Measurements from ENCODE around the gene UBAP2L. TPM values are rescaled to one million over a fixed set of nuclear protein-coding genes. Genes with fewer than 3 reads are reported as not detected.

The UBAP2L gene
- total and polyA plus RNA-seq, 9 of the 15 experiments (the other 6 are each of a cell fraction or from before 2014, with no cell fraction given): 75.0 to 245 (median 119) TPM

DNA sequence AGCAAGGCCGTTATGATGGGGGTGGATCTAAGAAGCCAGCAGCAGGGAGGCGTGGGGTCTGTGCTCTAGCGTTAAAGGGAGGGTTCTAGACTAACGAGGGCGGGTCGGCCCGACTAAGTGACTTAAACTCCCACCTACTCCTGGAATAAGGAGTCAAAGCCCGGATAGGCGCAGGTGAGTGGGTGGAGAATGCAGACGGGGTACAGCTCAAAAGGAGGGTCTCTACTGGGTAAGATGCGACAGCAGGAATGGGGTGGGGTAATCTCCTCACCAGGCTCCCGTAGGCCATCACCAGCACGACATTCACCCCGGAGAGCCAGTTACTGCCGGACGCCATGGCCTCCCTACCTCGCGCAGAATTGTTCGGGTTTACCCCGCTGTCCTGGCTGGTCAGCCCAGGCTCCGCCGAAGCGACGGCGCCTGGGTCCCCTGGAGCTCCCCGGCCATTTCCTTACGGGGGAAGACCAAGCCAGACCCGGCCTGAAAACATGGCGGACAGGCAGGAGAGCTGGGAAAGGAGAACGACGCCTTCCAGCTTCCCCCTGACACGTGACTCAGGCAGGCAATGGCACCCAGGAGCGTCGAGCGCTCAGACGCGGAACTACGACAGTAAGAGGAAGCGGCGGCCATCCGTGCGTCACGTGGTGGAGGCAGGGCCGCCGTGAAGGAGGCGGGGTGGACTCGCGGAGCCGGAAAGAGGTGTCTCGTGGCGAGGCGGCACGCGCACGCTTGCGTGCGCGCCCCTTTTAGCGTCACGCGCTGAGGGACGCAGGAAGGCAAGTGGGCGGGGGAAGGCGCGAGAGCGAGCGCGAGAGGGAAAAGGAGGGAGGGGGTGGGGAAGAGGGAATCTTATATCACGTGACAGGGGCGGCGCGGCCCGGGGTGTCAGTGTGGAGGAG, at the start of gene UBAP2L (continued):
- TF ChIP-seq, protein P1, sequence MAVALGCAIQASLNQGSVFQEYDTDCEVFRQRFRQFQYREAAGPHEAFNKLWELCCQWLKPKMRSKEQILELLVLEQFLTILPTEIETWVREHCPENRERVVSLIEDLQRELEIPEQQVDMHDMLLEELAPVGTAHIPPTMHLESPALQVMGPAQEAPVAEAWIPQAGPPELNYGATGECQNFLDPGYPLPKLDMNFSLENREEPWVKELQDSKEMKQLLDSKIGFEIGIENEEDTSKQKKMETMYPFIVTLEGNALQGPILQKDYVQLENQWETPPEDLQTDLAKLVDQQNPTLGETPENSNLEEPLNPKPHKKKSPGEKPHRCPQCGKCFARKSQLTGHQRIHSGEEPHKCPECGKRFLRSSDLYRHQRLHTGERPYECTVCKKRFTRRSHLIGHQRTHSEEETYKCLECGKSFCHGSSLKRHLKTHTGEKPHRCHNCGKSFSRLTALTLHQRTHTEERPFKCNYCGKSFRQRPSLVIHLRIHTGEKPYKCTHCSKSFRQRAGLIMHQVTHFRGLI (CRISPR knock-in tag; IDR thresholded peaks at IDR 0.05): no peak
- peak; percentile 82; the same call in 1 of the 2 replicates for TF ChIP-seq SRSF3 (IDR thresholded peaks at IDR 0.05; ENCODE audit: insufficient read depth, low read length)
- TF ChIP-seq KAT8 (IDR thresholded peaks at IDR 0.05; ENCODE audit: low read depth): no peak
- TF ChIP-seq MED1 (CRISPR knock-in tag; IDR thresholded peaks at IDR 0.05; ENCODE audit: borderline replicate concordance): no peak
- TF ChIP-seq ZNF354B (CRISPR knock-in tag; IDR thresholded peaks at IDR 0.05): no peak
- TF ChIP-seq KAT2B (IDR thresholded peaks at IDR 0.05; ENCODE audit: low read depth, low read length): no peak
- TF ChIP-seq GTF2F1 (IDR thresholded peaks at IDR 0.05; ENCODE audit: low read depth, low read length): peak; percentile 42; the same call in 1 of the 2 replicates
- TF ChIP-seq, protein P2, sequence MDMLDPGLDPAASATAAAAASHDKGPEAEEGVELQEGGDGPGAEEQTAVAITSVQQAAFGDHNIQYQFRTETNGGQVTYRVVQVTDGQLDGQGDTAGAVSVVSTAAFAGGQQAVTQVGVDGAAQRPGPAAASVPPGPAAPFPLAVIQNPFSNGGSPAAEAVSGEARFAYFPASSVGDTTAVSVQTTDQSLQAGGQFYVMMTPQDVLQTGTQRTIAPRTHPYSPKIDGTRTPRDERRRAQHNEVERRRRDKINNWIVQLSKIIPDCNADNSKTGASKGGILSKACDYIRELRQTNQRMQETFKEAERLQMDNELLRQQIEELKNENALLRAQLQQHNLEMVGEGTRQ (CRISPR knock-in tag; IDR thresholded peaks at IDR 0.05): peak; percentile 96
- TF ChIP-seq PYGO2 (tag; IDR thresholded peaks at IDR 0.05): no peak
- no peak for TF ChIP-seq RUNX1 (IDR thresholded peaks at IDR 0.05; ENCODE audit: low read depth)
- TF ChIP-seq ZNF311 (CRISPR knock-in tag; IDR thresholded peaks at IDR 0.05): no peak
- no peak for TF ChIP-seq CBX3 (IDR thresholded peaks at IDR 0.05; ENCODE audit: borderline replicate concordance in 1 of 2, low read length in 2 of 2)
- TF ChIP-seq SMAD1 (IDR thresholded peaks at IDR 0.05; ENCODE audit: low read depth, low read length, partially characterized antibody): no peak
- no peak for TF ChIP-seq KAT7 (CRISPR knock-in tag; IDR thresholded peaks at IDR 0.05; ENCODE audit: borderline replicate concordance)
- TF ChIP-seq ARID2 (IDR thresholded peaks at IDR 0.05): no peak
- TF ChIP-seq, protein P3, sequence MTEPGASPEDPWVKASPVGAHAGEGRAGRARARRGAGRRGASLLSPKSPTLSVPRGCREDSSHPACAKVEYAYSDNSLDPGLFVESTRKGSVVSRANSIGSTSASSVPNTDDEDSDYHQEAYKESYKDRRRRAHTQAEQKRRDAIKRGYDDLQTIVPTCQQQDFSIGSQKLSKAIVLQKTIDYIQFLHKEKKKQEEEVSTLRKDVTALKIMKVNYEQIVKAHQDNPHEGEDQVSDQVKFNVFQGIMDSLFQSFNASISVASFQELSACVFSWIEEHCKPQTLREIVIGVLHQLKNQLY (CRISPR knock-in tag; conservative IDR thresholded peaks at IDR 0.05): no peak
- TF ChIP-seq ZNF707 (CRISPR knock-in tag; conservative IDR thresholded peaks at IDR 0.05): no peak
- TF ChIP-seq PTTG1 (tag; IDR thresholded peaks at IDR 0.05; ENCODE audit: low read depth): no peak
- peak; percentile 89 for TF ChIP-seq CREB1 (IDR thresholded peaks at IDR 0.05)
- peak; percentile 90 for TF ChIP-seq CREB1 (CRISPR knock-in tag; IDR thresholded peaks at IDR 0.05)
- TF ChIP-seq CAMTA2 (CRISPR knock-in tag; conservative IDR thresholded peaks at IDR 0.05): no peak; the same call in 1 of the 2 replicates
- TF ChIP-seq ZNF232 (CRISPR knock-in tag; IDR thresholded peaks at IDR 0.05): 0 out of 2 replicates have a peak, but pooled peaks have one; percentile 75
- no peak for TF ChIP-seq BMI1 (IDR thresholded peaks at IDR 0.05; ENCODE audit: low read length)
- TF ChIP-seq MIER1 (IDR thresholded peaks at IDR 0.05; ENCODE audit: low read depth): no peak
- no peak for TF ChIP-seq NUFIP1 (IDR thresholded peaks at IDR 0.05; ENCODE audit: partially characterized antibody)
